Mesenteric fat pad (tissue), 1 donor: ENCODE results near the gene CFAP74. TPM values are rescaled to one million over a fixed set of nuclear protein-coding genes. Genes with fewer than 3 reads are reported as not detected.
A peak's percentile ranks its signal among the peaks of the same experiment; 100 is the strongest.
"Not testable (repeated sequence)": the region's sequence is repeated elsewhere in the genome, so short reads cannot be mapped to it uniquely, and the experiment has no call there.

Source experiments
- DNase-seq: peaks from one replicate; pipeline ENCODE4 v3.0.0-alpha.2; 2020; ENCODE audit warnings: low spot score
- total RNA-seq: library from RNA; stranded (reverse); fragmentation: NEBNext Ultra II Directional; extraction: Animal tissue kit (Norgen Biotek cat#: 25700); gene quantifications from one replicate; pipeline ENCODE4 v1.2.1, GENCODE V29; 2021
- donor health status: DM: yes; HTN: yes; CAD: no.

The CFAP74 gene
- total RNA-seq, 1 donor from 2014 or later, result not detected

DNA sequence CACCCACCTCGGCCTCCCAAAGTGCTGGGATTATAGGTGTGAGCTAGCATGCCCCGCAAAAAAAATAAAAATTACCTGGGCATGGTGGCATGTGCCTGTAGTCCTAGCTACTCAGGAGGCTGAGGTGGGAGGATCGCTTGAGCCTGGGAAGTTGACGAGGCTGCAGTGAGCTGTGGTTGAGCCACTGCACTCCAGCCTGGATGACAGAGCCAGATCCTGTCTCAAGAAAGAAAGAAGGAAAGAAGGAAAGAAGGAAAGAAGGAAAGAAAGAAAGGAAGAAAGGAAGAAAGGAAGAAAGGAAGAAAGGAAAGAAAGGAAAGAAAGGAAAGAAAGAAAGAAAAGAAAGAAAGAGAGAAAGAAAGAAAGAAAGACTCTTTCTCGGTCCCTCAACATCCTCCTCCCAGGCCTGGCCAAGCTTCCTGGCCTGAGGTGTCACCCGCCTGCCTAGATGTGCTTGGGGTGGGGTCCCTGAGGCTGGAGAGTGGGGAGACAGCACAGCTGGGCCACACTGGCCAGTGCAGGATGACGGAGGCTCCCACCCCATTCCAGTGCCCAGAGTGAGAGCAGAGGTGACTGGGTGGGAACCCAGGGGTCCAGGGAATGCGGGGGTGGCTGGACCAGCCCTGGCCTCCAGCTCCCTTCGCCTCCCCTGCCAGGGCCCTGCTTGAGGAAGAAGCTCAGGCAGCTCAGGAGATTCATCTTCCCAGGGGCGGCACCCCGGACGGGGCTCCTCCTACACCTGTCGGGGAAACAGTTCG is 102.5 kb downstream of the CFAP74 start:
- no peak for DNase-seq

DNA sequence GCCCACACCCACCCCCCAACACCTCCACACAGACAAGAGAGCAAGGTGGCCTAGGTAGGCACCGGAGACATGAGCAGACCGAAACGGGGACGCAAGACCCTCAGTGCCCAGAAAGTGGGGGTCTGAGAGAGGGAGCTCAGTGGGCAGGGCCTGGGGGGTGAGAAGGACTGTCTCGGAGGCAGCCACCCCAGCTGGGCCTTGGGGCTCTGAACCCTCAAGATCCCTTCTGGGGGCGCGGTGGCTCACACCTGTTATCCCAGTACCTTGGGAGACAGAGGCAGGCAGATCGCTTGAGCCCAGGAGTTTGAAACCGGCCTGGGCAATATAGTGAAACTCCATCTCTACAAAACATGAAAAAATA is 103.6 kb downstream of the CFAP74 start:
- DNase-seq, result no peak

DNA sequence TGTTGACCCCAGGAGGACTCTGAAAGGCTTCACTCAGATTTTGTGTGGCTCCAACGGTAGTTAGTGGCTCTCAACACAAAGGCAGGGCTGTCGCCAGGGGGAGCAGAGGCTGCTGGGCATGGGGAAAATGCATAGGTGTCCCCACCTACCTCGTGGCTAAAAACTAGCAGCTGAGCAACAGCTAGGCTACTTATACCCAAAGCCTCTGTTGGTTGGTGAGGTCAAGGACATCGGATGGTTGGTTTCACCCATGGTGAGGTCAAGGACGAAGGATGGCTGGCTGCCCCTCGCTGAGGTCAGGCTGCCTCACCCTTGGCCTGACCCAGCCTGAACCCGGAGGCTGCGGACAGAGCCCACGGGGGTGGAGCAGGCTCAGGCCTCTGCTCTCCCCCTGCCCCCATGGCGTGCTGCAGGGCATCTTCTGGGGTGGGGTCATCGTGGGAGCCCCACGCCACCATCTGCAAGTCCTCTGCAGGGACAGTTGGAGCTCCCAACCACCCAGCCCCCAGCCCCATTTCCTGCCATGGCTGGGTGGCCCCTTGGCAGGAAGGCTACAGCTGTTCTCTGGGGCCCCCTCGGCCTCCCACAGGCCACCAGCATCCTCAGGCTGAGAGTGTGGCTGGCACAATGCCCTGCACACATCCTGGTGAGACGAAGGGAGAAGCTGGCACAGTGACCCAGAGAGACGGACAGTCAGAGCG is 104.2 kb downstream of the CFAP74 start:
- no peak for DNase-seq

DNA sequence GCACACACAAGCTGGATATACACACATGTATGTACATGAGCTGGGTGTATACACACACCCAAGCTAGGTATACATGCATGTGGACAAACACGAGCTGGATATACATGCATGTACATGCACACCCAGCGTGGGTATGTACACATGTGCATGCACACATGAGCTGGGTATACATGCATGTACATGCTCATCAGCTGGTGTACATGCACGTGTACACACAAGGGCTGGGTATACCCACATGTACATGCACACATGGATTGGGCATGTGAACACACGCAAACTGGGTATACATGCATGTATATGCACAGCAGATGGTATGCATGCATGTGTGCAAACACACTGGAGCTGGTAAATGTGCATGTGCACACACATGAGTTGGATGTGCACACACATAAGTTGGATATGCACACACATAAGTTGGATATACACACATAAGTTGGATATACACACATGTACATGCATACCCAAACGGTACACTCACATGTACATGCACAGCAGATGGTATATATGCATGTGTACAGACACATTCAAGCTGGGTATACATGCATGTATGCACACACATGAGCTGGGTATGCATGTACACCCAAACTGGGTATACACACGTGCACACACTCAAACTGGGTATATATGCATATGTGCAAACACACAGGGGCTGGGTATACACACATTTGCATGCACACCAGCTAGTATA is 105.2 kb downstream of the CFAP74 start:
- DNase-seq, result no peak

DNA sequence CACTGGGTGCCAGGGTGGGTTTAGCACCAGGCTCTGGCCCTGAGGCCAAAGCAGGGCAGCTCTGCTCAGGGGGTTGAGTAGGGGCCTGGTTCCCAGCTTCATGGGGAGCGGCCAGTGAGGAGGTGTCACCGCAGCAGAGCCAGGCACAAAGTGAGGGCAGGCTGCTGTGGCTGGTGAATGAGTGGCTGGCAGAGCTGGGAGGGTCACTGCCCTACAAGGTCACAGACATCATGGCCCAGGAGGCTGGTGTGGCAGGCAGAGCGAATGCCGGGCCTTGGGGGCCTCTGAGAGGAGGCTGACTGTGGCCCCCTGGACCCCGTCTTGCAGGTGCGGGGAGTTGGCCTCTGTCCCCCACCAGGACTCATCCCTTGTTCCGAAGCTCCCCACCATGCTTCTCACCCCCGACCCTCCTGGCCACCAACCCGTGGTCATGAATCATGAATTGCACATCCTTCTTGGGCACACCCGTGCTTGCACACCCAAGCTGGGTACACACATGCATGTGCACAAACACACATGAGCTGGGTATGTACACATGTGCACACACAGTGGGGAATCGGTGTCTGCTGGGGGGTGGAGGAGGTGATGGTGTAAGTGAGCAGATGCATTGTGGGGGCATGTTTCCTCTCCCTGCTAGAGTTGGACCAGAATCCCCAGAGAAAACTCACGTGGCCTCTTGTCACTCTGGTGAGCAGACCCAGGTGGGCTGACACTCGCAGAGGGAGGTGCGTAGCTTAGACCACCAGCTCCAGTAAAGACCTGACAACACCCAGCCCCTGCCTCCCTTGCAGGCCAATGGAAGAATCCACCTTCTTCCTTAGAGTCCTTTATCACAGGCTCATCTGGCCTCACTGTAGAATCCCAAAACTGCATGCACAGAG is 107.9 kb downstream of the CFAP74 start:
- DNase-seq, result no peak

DNA sequence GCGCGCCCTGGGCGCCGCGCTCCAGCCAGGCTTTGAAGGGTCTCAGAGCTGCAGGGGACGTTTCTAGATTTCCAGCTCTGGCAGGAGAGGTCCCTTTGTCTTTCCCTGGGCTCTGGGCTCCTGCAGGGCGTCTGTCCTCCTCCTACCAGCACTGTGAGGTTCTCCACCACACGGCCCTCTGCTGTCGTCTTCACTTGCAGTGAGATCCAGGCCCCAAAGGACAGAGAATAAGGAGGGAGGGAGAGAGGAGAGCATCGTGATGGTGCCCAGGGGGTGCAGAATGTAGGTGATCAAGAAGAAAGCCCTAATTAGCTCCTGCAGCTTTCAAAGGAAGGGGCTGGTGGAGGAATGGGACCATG is 108.5 kb downstream of the CFAP74 start:
- no peak for DNase-seq

DNA sequence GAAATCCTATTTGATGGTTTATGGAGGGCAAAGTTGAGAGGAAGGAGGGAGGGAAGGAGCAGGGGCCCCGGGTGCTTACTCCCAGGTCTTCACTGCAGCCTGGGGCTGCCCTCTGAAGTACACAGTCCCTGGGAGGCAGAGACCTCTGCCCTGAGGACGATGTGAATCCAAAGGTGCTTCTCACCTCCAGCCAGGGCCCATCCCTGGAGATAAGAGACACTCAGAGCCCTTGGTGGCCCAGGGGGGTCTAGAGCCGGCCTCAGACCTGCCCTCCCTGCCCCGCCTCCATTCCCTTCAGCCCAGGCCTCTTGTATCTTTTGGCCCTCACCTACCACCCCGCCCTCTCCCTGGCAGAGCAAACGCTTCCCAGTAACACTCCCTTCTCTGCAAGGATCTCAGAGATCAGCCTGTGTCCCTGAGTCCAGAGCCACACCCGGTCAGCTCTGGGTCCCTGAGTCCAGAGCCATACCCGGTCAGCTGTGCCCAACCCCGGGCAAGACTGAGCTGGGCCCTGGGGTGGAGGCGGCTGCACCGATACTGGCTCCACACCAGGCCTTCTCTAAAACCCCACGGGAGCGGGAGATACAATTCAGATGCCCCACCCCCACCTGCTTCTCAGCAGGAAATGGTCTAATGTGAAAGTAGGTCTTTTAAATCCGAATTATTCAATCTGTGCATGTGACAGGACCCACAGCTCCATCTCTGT is 109.1 kb downstream of the CFAP74 start:
- DNase-seq, result no peak

DNA sequence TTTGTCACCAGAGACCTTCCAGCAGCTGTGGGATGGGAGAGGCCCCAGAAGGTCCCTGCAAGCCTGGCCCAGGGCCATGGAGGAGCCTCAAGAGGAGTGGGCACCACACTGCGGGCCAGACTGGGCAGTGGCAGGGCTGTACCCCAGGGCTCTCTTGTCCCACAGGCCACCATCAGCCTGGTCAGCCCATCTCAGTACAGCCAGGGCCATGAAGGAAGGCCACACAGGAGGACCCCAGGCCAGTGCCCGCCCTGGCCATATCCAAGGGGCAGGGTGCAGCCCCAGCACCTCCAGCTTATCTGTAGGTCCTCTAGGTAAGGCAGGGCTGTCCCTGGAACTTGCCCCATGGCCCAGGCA is 109.6 kb downstream of the CFAP74 start:
- no peak for DNase-seq

DNA sequence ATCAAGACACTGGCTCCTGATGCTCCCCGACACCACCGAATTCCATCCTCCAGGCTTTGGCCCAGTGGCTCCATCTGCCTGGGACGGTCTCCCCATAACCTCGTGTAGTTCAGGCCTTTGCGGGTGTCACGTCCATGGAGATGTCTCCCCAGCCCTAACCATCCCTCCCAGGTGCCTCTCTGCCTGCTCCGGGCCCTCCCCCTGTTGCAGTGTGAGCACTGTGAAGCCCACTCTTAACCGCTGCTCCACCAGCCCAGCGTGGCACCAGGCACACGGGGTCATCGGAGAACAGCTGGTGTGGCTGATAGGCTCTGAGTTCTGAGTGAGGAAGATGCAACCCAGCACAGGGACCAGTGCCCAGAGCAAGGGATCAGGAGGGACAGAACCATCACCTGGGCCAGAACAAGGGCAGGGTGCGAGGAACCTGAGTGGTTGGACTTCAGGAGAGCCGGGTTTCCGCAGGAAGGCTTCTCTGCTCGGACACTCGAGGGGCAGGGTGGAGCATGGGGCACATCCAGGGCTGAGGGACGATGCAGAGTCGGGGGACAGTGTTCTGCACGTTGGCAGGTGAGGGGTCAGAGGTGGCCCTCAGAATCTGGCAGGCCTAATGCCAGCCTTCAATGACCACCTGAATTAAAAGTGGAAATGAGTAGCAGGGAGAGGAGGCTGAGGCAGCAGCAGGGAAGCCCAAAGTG is 110.1 kb downstream of the CFAP74 start:
- DNase-seq, result no peak

DNA sequence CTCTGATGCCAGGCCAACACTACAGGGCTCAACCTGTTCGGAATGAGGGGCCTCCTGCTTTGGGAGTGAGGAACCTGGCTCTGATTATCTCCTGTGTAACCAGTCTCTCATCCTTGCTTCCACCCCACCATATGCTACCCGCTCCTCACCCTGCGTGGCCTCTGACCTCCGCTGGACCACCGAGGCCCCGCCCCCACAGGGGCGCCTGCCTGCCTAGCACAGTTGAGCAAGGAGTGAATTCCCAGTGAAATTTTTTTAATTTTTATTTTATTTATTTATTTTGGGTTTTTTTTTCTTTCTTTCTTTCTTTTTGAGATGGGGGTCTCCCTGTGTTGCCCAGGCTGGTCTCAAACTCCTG is 110.8 kb downstream of the CFAP74 start:
- DNase-seq, result no peak

DNA sequence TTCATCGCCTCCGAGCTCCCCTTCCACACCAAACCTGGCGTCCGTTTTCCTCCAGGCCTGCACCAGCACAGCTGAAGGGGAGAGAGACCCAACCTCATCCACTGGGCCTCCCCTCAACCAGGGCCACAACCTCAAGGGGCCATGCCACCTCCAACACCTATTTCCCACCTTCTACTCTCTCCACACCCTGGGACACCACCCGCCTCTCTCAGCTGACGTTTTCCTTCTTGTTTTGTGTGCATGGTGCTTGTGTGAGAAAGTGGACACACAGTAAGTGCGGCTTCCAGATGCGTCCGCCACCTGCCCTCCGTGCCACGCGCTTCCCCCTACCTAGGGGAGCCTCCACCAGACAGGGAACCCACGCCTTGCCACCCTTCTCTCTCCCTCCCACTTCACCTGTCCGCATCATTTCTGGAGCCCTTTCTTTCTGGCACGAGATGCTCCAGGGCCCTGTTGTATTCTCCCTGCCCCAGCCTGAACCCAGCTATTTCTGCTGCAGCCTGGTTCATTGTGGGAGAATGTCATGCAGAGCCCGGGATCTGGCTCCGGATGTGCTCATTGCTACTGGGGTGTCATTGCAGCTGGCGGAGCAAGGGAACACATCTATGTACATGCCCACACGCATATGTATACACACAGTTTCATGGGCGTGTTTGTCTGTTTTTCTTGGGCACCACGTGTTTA is 111.4 kb downstream of the CFAP74 start:
- no peak for DNase-seq

DNA sequence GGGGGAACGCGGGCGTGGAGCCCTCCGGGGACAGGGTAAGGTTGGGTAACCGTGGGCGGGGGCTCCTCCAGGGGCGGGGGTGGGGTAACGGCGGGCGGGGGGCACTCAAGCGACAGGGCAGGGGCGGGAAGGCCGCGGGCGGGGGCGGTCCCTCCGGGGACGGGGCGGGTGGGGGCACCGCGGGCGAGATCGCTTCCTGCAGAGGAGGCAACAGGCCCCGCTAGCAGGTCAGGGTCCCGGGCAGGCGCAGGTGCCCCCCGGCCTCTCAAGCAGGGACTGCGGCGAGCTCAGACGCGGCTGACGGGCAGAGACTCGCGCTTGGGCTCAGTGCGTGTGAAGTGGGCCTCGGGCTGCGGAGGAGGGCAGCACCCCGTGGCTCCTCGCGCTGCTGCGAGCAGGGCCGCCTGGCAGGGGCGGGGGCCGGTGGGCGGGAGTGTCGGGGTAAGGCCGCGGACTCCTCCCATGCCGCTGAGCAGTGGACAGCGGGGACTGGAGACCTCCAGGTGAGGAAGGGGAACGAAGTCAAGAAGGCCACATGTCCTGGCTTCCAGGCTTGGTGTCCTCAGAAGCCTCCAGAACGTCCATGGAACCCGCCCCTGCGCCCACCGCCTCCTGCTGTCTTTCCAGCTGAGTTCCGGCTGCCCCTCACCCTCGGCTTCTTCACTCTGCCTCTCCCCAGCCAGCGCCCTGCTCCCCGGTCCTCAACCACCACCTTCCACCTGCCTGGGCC is 112.1 kb downstream of the CFAP74 start:
- peak; percentile 94 for DNase-seq

DNA sequence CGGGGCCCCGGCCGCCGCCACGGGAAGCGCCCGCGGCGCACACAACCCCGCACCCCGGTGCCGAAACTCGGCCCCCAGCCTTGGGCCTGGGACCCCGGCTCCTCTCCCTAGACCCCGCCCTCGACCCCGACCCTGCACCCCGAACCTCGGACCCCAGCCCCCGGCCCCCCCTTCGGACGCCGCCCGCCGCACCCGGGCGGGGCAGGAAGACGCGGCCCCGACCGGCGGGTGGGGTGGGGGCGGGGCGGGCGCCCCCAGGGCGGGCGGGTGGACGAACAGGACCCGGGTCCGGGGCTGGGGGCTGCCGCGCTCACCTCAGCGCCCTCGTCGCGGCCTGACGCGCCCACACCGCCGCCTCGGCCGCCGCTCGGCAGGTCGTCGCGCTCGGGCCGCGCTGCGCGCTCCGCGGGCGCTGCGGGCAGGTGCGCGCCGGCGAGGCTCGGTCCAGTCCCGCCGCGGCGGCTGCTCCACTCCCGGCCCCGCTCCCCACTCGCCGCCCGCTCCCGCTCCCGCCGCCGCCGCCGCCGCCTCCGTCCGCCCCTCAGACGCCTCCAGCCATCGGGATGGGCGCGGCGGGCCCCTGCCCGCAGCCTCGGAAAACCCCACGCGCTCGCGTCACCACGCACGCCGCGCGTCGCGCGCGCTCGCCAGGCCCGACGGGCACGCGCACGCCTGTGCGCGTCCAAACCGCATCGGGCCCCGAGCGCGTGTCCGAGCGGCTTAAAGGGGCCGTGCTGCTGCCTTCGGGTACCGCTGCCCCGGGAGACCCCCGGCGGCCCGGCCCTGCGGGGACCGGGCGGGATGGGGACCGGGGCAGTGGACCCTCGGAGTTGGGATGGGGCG is 112.9 kb downstream of the CFAP74 start, which contains the start of gene GNB1:
Gene GNB1, minus strand, starts transcription at position 582 of the 843 bp plus-strand sequence. CDS start 65,634 bp downstream, outside the sequence.
- DNase-seq, result peak; percentile 96

DNA sequence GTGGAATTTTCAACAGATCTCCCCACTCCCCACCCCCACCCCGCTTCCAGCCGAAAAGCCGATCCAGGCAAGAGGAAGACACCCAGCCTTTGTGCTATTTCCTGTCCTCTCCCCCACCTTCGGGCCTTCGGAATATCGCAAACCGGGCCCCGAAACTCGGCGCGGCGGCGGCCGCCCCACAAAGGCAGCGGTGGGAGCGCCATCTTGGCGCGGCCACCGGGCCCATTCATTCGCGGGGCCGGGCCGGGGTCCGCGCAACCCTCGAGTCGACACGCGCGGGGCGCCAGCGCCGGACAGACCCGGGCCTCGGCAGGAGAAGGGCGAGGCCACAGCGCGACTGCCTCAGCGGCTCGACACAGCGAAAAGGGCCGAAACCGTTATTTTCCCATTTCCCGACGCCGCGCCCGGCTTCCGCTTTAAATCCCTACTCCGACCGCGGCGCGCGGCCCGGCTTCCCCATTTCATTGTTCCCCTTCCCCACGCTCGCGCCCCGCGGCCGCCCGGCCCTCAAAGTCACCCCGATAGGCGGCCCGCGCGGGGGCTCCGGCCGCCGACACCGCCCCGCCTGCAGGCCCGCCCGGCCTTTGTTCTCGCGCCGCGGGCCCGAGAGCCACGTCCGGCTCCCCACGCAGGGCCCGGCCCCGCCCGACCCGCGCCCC is 113.6 kb downstream of the CFAP74 start:
- peak; percentile 93 for DNase-seq

DNA sequence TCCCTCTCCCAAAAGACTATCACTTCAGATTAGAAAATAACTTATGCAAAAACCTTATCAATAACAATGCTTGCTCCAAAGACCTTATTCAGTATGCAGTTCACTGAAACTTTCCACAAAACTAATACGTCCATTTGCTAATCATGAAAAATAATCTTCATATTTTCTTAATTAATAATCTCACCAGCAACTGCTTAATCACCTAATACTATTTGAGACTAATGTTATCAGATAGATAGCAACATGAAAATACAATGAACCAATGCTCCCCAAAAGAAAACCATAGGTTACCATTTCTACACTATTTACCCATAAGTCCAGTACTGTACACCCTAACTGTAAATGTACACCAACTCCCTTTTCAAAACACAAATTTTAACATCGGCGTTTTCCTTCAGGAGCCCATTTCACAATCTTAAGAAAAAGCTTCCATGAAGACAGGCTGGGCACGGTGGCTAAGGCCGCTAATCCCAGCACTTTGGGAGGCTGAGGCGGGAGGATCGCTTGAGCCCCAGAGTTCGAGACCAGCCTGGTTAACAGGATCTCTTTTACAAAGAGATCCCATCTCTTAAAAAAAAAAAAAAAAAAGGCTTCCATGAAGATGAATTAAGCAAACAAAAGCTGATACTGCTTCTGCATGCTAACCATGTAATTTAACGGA is 114.4 kb downstream of the CFAP74 start:
- no peak for DNase-seq

DNA sequence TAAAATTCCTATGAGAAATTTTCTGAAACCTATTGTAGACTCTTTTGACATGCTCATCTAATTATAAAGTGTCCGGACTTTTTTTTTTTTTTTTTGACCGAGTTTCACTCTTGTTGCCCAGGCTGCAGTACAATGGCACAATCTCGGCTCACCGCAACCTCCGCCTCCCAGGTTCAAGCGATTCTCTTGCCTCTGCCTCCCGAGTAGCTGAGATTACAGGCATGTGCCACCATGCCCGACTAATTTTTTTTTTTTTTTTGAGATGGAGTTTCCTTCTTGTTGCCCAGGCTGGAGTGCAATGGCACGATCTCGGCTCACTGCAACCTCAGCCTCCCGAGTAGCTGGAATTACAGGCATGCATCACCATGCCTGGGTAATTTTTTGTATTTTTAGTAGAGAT is 119.7 kb downstream of the CFAP74 start:
- not testable (repeated sequence) for DNase-seq
